ENCODE data around the gene CCM2L.
A peak's percentile ranks its signal among the peaks of the same experiment; 100 is the strongest.

Gene CCM2L

DNA sequence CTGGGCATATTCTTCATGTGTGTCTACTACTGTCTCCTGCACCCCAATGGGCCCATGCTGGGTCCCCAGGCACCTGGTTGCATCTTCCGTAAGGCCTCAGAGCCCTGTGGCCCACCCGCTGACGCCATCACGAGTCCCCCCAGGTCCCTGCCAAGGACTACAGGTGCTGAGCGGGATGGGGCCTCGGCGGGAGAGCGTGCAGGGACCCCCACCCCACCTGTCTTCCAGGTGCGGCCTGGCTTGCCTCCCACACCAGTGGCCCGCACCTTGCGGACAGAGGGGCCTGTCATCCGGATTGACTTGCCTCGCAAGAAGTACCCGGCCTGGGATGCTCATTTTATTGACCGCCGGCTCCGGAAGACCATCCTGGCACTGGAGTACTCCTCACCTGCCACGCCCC is 13.2 kb upstream of the CCM2L start:
- no peak for DNase-seq

DNA sequence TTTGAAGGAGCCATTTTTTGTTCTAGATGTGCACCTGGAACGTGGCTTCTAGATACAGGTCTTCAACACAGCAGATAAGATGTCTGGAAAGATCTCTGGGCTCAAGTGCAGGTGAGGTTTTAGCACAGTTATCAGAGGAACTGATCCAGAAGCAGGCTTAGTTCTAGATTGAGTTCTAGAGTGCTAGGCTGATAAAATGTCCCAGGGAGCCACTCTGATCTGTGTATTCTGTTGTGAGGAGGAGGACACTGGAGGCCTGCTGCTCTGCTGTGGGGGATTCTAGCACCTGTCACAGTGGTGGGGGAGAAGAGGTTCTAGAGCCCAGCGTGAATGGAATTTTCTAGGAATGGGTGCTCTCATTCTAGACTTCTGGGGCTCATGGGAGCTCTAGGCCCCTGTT is 12.0 kb upstream of the CCM2L start:
- no peak for DNase-seq

DNA sequence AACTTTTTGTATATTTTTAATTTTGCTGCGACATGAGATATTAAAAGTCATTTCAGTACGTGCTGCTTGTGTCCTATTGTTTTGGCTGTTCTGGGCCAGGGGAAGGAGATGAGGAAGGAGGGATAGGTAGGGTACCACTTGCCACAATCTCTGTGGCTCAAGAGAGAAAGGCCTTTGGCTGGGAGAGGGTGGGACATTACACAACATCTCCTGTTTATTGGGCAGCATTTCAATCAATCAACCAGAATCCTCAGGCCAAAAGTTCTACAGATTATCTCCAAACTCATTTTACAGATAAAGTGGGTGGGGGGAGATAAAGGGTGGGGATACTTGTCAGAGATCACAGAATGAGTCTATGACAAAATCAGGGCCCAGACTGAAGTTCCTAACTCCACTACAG is 6.9 kb upstream of the CCM2L start:
- DNase-seq: no peak

DNA sequence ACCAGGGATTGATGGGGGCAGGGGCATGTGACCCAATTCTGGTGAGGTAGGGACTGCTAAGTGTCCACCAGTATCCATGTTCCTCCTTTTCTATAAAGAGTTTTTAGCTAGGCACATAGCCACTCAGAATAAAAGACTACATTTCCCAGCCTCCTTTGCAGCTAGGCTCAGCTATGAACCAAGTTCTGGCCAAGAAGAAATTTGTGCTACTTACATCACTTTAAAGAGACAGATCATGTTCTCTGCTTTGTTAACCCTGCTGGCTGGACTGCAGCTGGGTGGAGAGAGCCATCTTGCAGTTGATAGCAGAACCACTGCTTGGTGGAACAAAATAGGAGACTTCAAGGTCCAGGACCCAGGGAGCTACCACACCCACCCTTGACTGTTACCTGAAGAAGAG is 5.3 kb upstream of the CCM2L start:
- no peak for DNase-seq

DNA sequence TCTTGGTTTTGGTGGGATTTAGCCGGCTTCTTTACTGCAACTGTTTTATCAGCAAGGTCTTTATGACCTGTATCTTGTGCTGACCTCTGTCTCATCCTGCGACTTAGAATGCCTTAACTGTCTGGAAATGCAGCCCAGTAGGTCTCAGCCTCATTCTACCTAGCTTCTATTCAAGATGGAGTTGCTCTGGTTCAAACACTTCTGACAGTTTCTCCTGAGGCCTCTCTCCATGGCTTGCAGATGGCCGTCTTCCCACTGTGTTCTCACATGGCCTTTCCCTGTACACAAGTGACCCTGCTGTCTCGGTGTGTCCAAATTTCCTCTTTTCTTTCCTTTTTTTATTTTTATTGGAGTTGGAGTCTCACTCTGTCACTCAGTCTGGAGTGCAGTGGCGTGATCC is 4.2 kb upstream of the CCM2L start:
- DNase-seq: no peak

DNA sequence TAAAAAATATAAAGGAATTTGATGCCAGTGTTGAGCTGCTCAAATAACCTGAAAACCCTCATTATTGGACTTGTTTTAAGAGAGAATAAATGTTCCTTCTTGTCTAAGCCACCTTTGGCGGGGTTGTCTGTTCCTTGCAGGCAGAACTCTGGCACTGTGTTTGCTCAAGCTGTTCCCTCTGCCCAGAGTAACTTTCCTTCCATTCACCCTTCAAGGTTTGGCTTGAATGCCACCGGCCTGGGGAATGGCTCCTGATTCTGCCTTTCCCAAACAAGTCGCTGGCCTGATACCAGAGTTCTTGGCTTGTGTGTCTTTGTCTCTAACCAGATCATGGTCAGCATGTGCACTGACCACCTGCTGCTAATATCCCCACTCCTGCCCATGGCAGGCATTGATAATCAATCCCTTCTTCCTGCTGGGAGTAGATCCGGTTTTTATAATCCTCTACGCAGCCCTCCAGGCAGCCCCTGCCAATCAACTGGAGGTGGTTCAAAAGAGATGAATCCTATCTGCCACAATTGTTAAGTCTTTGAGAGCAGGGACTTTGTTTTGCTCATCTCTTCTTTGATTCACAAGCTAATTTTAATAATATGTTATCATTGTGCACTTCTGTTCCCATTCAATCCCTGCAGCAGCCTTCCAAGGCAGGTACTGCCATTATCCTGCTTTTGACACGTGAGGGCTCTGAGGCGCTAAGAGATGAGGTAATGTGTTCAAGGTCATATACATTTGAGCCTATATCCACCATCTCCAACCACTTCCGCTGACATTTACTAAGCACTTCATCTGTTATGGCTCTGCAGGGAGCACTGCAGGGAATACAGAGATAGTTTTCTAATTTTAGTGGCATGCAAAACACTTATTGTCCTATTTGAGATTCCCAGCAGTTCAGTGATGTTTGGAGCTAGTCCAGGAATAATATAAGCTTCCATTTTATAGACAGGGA is 3.1 kb upstream of the CCM2L start:
- DNase-seq: no peak

DNA sequence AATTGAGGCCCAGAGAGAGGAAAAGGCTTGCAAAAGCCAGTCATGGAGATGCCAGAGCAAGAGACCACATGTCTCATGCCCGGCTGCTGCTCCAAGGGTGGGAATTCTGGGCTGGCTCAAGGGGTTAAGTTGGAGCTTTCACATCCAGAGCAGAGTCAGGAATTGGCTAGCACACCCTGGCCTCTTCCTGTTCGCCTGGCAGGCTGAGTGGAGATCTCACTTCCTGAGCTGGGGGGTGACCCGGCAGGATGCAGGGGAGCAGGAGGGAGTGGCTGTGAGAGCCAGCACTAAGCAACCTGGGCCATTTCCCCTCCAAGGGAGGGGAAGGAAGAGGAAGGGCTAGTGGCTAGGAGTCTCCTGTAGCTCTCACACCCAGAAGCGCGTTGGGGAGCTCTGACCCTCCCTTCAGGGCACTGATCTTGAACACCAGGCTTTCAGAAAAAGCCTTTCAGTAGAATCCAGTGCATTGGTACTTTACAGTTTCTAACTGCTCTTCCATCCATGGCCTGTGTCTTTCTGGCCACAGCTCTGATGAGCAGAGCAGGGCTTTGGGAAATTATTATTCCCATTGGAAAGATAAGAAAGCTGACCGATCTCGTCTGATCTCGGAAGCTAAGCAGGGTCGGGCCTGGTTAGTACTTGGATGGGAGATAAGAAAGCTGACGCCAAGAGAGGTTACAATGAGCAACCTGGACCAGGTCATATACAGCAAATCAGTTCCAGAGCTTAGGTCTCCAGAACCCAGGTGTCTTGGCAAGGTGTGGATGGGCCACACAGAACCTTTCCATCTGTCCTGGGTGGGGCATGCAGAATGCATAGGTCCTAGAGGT is 2.2 kb upstream of the CCM2L start:
- DNase-seq: no peak

DNA sequence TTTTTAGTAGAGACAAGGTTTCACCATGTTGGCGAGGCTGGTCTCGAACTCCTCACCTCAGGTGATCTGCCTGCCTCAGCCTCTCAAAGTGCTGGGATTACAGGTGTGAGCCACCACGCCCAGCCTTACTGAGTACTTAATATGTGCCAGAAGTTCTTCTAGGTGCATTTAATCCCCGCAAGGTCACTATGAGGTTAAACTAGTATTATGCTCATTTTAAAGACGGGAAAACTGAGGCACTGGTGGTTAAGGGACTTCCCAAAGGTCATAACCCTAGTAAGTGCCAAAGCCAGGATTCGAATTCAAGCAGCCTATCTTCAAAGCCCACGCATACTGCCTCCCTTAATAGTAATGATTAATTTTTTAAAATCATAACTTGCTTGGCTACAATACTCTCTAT is 674 bp upstream of the CCM2L start:
- no peak for DNase-seq

DNA sequence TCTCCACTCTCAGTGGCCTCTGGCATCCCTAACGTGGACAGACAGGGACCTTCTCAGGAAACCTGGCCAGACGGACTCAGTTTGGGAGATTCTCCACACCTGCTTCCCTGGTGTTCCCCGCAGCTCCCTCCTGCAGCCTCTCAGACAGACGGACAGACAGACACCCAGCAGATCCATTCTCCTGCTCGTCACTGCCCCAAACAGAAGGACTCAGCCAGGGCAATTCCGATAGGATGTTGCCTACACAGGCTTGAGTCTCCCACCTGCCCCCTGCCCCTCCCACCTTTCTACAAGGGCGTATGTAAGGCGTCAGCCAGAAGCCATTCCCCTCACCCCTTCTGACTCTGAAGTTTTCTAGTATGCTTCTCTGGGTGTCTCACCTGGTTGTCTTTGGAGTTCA is 428 bp downstream of the CCM2L start:
- DNase-seq: no peak

DNA sequence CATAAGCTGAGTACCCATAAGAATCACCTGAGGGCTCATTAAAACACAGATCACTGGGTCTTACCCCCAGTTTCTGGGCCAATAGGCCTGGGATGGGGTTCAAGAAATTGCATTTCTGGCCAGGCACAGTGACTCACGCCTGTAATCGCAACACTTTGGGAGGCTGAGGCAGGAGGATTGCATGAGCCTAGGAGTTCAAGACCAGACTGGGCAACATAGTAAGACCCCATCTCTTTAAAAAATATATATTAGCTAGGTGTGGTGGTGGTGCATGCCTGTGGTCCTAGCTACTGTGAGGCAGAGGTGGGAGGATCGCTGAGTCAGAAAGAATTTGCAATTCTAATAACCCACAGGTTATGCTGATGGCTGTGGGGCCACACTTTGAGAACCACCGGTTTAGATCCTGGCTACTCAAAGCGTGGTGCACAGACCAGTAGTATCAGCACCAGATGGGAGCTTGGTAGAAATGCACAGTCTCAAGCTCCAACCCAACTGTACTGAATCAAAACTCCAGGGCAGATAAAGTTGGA is 2.0 kb downstream of the CCM2L start:
- no peak for DNase-seq

DNA sequence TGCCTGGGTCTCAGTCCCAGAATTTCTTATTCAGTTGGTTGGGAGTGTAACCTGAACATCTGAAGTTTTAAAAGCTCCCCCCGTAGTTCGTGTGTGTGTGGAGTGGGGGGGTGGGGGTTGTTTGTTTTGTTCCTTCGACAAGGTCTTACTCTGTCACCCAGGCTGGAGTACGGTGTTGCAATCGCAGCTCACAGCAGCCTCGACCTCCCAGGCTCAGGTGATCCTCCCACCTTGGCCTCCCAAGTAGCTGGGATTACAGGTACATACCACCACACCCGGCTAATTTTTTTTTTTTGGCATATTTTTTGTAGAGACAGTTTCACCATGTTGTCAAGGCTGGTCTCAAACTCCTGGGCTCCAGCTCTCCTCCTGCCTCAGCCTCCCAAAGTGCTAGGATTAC is 3.1 kb downstream of the CCM2L start:
- DNase-seq: no peak

DNA sequence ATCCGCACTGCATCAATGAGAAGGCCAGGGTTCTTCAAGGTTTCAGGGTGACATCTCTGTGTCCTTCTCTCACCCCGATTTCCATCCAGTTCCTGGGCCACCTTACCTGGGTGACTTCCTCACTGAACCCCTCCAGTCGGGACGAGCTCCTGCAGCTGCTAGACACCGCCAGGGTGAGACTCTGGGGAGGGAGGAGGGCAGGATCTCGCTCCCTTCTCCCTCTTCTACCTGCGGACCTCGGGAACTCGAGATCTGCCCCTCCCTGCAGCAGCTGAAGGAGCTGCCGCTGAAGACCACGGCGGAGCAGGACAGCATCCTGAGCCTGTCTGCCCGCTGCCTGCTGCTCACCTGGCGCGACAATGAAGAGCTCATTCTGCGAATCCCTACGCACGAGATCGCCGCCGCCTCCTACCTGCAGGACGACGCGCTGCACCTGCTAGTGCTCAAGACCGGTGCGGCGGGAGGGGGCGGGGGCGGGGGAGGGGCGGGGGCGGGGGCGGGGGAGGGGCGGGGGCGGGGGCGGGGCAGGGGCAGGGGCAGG is 7.5 kb downstream of the CCM2L start:
- peak; percentile 33 for DNase-seq

DNA sequence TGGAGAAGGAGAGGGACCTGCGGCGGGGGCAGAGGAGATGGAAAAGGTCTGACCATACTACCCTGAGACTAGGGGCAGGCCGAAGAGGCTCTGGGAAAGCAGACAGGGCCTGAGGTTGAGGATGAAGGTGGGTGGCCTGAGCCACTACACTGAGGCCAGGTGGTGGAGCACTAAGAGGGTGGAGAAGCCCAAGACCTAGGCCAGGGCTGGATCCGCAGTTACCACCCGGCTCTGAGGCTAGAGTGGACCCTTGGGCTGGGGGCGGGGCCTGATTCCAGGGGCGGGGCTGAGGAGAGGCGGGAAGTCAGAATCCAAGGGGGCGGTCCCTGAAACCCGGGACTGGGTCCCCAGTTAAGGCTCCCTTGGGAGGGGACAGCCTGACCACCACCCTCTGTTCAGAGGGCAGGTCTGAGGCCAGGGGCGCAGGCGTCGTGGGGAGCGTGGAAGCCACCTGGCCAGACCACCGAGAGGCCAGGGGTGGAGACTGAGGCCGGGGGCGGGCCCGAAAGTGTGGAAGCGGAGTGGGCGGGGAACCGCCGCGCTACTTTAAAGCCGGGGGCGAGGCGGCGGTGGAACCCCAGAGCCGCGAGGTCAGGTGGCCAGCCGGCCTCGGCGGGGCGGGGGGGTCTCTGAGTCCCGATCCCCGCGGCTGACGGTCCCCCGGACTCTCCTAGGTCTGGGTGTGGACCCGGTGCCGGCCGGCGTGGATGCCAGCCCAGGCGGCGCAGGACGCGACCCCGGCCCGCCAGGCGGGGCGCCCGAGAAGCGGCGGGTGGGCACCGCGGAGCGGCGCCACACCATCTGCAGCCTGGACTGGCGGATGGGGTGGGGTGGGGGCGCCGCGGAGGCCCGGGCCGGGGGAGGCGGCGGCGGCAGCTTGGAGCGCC is 8.3 kb downstream of the CCM2L start:
- DNase-seq: peak; percentile 35

DNA sequence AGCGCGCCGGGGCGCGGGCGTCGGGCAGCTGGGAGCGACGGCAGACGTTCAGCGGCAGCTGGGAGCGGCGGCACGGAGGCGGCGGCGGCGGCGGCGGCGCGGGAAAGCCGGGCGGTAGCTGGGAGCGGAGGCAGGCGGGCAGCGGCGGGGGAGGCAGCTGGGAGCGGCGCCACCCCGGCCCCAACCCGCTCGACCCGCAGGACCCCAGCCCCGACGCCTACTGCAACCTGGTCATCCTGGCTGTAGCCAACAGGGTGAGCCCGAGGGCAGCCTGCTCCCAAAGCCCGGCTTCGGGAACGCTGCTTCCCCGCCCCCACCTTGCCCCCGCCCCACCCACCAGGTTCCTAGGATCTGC is 8.9 kb downstream of the CCM2L start:
- no peak for DNase-seq

DNA sequence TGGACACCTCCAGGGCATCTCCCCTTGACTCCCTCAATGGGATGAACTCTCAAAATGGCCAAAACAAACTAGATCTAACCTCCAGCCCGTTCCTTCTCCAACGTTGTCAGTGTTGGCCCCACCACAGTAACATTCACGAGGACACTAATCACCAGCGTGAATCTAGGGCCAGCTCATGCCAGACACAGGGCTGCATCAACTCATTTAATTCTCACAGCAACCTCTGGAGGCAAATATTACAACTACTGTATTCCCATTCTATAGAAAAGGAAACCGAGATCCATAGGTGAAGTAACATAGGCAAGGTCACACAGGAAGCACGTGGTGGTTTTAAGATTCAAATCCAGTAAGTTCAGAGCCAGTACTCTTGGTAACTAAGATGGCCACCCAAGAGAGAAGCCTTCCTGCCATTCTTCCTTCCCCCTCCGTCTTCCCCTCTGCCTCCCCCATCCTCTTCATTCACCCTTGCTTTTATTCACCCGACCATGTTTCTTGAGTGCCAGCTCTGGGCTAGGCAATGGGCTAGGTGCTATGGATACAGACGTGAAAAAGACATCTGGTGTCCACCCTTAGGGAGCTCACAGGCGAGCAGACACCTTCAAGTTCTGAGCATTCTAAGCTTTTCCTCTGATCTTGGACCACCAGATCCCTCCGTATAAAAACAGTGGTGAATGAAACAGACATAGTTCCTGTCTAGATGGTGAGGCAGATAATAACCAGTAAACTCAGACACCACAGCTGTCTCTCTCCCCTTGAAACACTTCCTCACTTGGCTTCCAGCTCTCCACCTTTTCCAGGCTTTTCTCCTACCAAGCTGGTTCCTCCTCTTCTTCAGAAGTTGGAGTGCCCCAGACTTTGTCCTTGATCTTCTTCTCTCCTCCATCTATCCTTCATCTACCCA is 9.6 kb downstream of the CCM2L start:
- no peak for DNase-seq

DNA sequence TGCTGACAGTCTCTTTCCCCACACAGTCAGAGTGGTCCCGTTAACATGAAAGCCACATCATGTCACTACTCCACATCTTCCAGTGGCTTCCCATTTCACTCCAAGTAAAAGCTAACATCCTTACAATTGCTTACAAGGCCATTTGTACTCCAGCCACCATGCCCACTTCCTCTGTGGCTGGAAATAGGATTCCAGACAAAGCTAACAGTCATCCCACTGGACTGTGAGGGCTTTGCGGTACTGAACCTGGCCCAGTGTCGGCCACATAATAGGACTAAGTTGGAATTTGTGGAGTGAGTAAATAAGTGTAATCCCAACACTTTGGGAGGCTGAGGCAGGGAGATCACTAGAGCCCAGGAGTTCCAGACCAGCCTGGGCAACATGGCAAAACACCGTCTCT is 10.9 kb downstream of the CCM2L start:
- no peak for DNase-seq

DNA sequence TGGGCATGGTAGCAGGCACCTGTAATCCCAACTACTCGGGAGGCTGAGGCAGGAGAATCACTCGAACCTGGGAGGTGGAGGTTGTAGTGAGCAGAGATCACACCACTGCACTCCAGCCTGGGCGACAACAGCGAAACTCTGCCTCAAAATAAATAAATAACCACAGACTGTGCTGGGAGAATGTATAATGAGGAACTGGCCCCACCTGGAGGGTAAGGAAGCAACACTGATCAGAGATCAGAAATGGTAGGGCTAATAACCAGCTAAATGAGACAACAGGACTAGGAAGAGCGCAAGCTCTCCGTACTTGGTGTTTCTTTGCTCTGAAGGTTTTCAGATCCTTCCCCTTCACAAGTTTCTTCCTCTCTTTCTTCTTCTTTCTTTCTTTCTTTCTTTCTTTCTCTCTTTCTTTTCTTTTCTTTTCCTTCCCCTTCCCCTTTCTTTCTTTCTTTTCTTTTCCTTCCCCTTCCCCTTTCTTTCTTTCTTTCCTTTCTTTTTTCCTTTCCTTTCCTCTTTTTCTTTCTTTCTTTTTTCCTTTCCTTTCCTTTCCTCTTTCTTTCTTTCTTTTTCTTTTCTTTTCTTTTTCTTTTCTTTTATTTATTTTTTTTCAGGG is 14.6 kb downstream of the CCM2L start:
- DNase-seq: no peak

DNA sequence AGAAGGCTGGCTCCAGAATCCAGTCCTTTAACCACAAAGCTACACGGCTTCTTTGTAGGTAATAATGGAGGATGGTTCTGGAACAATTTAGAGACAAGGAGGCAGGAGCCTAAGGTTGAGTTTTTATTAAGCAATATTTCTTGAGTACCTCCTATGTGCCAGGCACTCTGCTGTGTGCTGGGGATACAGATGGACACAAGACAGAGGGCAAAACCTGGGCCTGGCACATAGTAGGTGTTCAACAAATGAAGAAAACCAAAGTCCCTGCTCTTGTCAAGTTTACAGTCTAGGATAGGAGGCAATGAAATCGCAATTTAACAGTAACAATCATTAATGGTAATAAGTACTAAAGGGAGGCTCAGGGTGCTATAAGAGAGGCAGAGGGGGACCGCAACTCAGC is 17.4 kb downstream of the CCM2L start:
- no peak for DNase-seq

DNA sequence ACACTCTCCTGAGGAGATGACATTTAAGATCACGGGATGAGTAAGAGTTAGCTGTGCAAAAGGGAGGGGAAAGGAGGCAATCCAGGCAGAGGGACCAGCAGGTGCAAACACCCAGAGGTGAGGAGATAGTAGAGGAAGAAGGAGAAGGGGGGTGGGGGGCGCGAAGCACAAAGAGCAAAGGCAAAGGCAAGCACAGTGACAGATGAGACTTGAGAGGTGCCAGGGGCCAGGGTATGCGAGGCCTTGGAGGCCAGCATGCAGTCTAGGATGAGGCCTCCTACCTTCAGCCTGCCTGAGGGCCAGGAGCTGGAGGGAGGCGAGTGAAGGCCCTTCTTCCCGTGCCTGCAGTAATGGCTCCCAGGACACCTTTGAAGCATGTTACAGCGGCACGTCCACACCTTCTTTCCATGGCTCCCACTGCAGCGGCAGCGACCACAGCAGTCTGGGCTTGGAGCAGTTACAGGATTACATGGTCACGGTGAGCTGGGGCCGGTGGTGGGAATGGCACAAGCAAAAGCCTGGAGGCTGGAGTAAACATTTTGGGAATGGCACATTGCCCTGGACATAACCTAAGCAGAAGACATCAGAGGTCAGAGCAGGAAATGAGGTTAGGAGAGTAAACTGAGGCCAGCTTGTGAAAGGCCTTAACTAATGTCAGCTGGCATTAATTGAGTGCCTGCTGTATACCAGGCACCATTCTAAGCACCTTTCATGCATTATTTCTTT is 18.6 kb downstream of the CCM2L start:
- DNase-seq: no peak

DNA sequence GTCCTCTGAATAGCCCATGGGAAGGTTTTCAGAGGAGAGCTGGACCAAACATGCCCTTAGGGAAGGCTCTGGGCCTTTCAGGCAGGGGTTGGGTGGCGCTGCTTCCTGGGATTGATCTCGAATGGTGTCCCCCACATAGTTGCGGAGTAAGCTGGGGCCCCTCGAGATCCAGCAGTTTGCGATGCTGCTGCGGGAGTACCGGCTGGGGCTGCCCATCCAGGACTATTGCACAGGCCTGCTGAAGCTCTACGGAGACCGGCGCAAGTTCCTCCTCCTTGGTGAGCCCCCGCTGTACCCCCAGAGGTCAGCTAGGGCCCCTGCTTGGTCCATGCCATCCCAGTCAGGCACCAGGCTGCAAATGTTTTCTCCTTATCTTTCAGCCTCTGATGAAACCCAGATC is 19.3 kb downstream of the CCM2L start:
- DNase-seq: no peak
